EL (cell line): ENCODE measurements around the gene LCN15.
A peak's percentile ranks its signal among the peaks of the same experiment; 100 is the strongest.

Experiments
- DNase-seq: peaks from one replicate; pipeline ENCODE4 v3.0.0-alpha.2; 2016

The LCN15 gene

DNA sequence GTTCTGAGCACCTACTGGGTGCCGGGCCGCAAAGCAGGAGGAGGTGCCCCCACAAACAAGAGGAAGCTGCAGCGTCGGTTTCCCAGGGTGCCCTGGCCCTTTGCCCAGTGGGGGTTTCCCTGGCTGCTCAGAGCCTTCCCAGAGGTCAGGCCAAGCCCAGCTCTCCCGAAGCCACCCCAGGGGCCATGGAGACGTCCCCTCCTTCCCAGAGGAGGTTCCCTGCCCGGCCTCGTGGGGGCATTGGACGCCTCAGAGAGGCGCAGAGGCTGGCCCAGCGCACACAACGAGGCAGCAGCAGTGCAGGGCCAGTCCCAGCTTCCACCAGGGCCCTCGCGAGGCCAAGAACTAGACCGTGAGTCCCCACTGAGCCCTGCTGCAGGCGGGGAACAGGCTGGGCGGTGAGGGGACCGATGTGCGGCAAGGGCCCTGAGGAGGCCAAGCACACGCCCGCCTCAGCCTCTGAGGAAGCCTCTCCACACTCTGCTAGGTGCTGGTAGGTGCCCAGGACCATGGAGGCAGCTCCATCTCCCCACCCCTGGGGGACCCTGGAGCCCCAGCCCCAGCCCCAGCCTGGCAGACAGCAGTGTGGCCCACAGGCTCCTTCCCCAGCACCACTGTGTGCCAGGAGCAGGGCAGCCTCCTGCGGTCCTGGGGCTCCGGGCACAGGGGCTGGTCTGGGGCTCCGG, 45.0 kb downstream of the LCN15 start:
- DNase-seq: no peak

GRCh38 chr9:136718345-136719194, 45.7 kb downstream of the LCN15 start:
- DNase-seq: no peak

DNA sequence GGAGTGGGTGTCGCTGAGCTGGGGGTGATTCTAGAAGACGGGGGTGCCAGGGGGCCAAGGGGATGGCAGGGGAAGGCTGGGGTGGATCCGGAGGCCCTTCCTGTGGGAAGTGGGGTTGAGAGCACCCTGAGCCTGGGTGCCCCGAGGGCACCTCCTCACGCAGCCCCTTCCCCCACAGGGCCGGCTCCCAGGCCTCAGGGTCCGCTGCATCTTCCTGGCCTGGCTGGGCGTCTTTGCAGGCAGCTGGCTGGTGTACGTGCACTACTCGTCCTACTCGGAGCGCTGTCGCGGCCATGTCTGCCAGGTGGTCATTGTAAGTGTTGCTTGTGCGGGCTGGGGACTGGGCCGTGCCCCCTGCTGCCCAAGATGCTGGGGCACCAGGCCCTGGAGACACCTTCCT, 46.9 kb downstream of the LCN15 start:
- no peak for DNase-seq

- DNase-seq: no peak
Observed at GRCh38 chr9:136714893-136715274, 49.4 kb downstream of the LCN15 start.

- DNase-seq: no peak
Observed at GRCh38 chr9:136714096-136714892, 50.0 kb downstream of the LCN15 start.

GRCh38 chr9:136713550-136713949, 50.8 kb downstream of the LCN15 start:
- DNase-seq: no peak

- DNase-seq: no peak
Observed at GRCh38 chr9:136712690-136713544, 51.4 kb downstream of the LCN15 start.

- DNase-seq: no peak
Observed at GRCh38 chr9:136711751-136712689, 52.3 kb downstream of the LCN15 start, which contains the start of gene DIPK1B. DIPK1B (plus strand) TSS chr9:136712572; CDS start chr9:136712666, 94 bp downstream.

GRCh38 chr9:136711219-136711648, 53.1 kb downstream of the LCN15 start:
- DNase-seq: peak; percentile 62

DNA sequence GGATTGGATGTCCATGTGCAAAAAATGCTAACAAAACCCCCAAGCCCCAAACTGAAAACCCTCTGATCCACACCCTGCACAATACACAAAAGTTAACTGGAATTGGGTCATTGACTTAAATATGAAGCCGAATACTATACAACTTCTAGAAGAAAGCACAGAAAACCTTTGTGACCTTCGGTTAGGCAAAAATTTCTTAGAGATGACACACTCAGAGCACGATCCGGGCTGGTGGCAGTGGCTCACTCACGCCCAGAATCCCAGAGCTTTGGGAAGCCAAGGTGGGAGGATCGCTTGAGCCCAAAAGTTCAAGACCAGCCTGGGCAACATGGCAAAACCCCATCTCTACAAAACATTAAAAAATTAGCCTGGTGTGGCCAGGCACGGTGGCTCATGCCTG, 53.8 kb downstream of the LCN15 start:
- DNase-seq: peak; percentile 63
